HepG2 (cell line): Measurements from ENCODE around the gene STX1B. TPM values are rescaled to one million over a fixed set of nuclear protein-coding genes. Genes with fewer than 3 reads are reported as not detected.
A peak's percentile ranks its signal among the peaks of the same experiment; 100 is the strongest.

Experiments
- FOXK1 ChIP-seq: sonication (generic); formaldehyde crosslinking; IDR thresholded peaks from 2 replicates; pipeline ENCODE4 v1.4.0; 2020; ENCODE audit warnings: low read depth, missing genetic modification reagents, borderline replicate concordance
- HOXA3 ChIP-seq: sonication (generic); formaldehyde crosslinking; IDR thresholded peaks from 2 replicates; pipeline ENCODE4 v1.5.0; 2020; ENCODE audit warnings: missing genetic modification reagents
- NFKB2 ChIP-seq: sonication (generic); formaldehyde crosslinking; IDR thresholded peaks from 2 replicates; pipeline ENCODE4 v1.4.0; 2020; ENCODE audit warnings: missing genetic modification reagents, borderline replicate concordance
- SRSF1 ChIP-seq: fragments of 200-400 bp; formaldehyde crosslinking; optimal IDR thresholded peaks from 2 replicates; pipeline ENCODE3; 2017; ENCODE audit warnings: mild to moderate bottlenecking, low read depth, low read length, moderate library complexity
- ZFP41 ChIP-seq: sonication (generic); formaldehyde crosslinking; IDR thresholded peaks from 2 replicates; pipeline ENCODE4 v1.4.0; 2020; ENCODE audit warnings: mild to moderate bottlenecking, missing genetic modification reagents, borderline replicate concordance
- ZNF3 ChIP-seq: IDR thresholded peaks from 2 replicates; pipeline ENCODE4 v1.7.0; 2017; ENCODE audit warnings: inconsistent platforms
- ZNF44 ChIP-seq: sonication (generic); formaldehyde crosslinking; IDR thresholded peaks from 2 replicates; pipeline ENCODE4 v1.5.1; 2020; ENCODE audit warnings: mild to moderate bottlenecking, missing genetic modification reagents
- ZNF441 ChIP-seq: sonication (generic); formaldehyde crosslinking; IDR thresholded peaks from 2 replicates; pipeline ENCODE4 v1.7.0; 2021; ENCODE audit warnings: missing genetic modification reagents, borderline replicate concordance
- ZNF552 ChIP-seq: sonication (generic); formaldehyde crosslinking; IDR thresholded peaks from 2 replicates; pipeline ENCODE4 v1.9.0; 2022; ENCODE audit warnings: missing genetic modification reagents, mild to moderate bottlenecking, borderline replicate concordance
- ZNF883 ChIP-seq: sonication (generic); formaldehyde crosslinking; IDR thresholded peaks from 2 replicates; pipeline ENCODE4 v1.5.1; 2020; ENCODE audit warnings: mild to moderate bottlenecking, missing genetic modification reagents; ENCODE audit errors: not compliant biosample characterization
- polyA plus RNA-seq, 8 experiments: library from polyadenylated mRNA; depleted of rRNA in 3 of 8; stranded (reverse) in 7 of 8; unstranded in 1 of 8; fragments of >200 nt; fragmentation: Illumina TruSeq in 4 of 8; extraction: Trizol in 4 of 8; gene quantifications; 2 replicates each; pipeline versions ENCODE4 v1.2.1 to v1.2.3, GENCODE V29; 2011 to 2016; ENCODE audit warnings: low read depth in 4 of 8, missing spikeins in 1 of 8, mixed read lengths in 1 of 8; ENCODE audit not compliant: insufficient read depth in 1 of 8
- total RNA-seq, 5 experiments: library from RNA; depleted of rRNA; stranded (reverse); fragments of >200 nt; fragmentation: Illumina TruSeq; extraction: Trizol; gene quantifications; 2 replicates each; pipeline ENCODE4 v1.2.3, GENCODE V29; 2016; ENCODE audit warnings: low read depth in 1 of 5
- TF ChIP-seq, protein P1 (sequence below): sonication (generic); formaldehyde crosslinking; IDR thresholded peaks from 2 replicates; pipeline ENCODE4 v1.4.0; 2020; ENCODE audit warnings: missing genetic modification reagents, borderline replicate concordance
- TF ChIP-seq, protein P2 (sequence below): sonication (generic); formaldehyde crosslinking; conservative IDR thresholded peaks from 2 replicates; pipeline ENCODE4 v1.8.0; 2022; ENCODE audit warnings: mild to moderate bottlenecking, moderate library complexity, missing genetic modification reagents
- TF ChIP-seq, protein P3 (sequence below): sonication (generic); formaldehyde crosslinking; IDR thresholded peaks from 2 replicates; pipeline ENCODE4 v1.4.0; 2020; ENCODE audit warnings: mild to moderate bottlenecking, missing genetic modification reagents, borderline replicate concordance
- TF ChIP-seq, protein P4 (sequence below): sonication (generic); formaldehyde crosslinking; IDR thresholded peaks from 2 replicates; pipeline ENCODE4 v1.4.0; 2020; ENCODE audit warnings: missing genetic modification reagents

STX1B gene
- total and polyA plus RNA-seq, 2 of the 13 experiments (the other 11 are each of a cell fraction or from before 2014, with no cell fraction given): 2.1 to 3.0 TPM

DNA sequence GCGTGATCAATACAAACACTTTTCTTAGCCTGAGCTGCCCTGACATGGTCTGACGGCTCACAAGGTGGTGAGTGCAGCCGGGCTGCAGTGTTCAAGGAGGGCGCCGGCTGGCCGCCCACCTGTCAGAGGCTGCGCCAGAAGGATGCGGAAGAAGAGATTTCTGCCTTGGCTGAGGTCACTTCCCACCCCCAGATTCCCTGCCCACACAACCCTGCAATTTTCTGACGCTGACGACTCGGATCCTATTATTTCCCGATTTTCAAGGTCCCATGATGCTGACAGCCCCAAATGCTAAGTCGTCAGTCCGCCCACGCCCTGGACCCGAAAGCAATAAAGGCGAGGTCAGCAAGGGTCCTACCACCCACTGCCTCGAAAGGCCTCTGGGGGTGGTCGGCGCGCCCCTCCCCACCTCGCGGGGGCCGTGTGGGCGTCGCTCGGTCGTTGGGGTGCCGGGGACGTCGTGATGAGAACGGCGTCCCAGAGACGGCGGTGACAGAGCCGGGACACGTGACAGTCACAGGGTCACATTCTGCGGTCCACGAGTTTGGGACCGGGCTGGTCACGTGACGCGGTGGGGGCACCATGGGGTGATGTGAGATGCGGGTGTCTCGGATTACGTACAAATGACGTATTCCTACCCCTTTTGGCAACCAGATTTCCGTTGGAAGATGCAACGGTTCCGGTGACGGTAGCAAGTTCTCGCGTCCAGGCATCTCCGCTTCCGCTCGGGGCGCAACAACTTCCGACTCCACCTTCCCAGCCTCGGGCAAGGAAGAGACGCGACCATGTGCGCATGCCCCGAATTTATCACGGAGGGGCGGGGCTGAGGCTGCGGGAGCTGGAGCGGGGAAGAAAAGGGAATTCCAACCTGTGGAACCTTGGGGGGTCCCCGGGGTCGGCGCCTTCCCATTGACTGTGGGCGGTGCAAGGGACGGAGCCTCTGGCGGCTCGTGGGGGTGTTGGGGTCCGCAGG is 22.6 kb upstream of the STX1B start, which contains the start of gene STX4 (continued):
- TF ChIP-seq, protein P1, sequence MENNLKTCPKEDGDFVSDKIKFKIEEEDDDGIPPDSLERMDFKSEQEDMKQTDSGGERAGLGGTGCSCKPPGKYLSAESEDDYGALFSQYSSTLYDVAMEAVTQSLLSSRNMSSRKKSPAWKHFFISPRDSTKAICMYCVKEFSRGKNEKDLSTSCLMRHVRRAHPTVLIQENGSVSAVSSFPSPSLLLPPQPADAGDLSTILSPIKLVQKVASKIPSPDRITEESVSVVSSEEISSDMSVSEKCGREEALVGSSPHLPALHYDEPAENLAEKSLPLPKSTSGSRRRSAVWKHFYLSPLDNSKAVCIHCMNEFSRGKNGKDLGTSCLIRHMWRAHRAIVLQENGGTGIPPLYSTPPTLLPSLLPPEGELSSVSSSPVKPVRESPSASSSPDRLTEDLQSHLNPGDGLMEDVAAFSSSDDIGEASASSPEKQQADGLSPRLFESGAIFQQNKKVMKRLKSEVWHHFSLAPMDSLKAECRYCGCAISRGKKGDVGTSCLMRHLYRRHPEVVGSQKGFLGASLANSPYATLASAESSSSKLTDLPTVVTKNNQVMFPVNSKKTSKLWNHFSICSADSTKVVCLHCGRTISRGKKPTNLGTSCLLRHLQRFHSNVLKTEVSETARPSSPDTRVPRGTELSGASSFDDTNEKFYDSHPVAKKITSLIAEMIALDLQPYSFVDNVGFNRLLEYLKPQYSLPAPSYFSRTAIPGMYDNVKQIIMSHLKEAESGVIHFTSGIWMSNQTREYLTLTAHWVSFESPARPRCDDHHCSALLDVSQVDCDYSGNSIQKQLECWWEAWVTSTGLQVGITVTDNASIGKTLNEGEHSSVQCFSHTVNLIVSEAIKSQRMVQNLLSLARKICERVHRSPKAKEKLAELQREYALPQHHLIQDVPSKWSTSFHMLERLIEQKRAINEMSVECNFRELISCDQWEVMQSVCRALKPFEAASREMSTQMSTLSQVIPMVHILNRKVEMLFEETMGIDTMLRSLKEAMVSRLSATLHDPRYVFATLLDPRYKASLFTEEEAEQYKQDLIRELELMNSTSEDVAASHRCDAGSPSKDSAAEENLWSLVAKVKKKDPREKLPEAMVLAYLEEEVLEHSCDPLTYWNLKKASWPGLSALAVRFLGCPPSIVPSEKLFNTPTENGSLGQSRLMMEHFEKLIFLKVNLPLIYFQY: no peak
- TF ChIP-seq NFKB2 (CRISPR knock-in tag) (peak; percentile 85), ZNF3 (CRISPR knock-in tag) (no peak), ZNF44 (CRISPR knock-in tag) (peak; percentile 97), SRSF1 (peak; percentile 93), ZNF441 (CRISPR knock-in tag) (peak; percentile 60; the same call in 1 of the 2 replicates), ZNF552 (peak; percentile 94), ZFP41 (CRISPR knock-in tag) (peak; percentile 48; the same call in 1 of the 2 replicates), ZNF883 (CRISPR knock-in tag) (peak; percentile 99), FOXK1 (CRISPR knock-in tag) (peak; percentile 82; the same call in 1 of the 2 replicates), HOXA3 (CRISPR knock-in tag) (peak; percentile 100)
- TF ChIP-seq, protein P2, sequence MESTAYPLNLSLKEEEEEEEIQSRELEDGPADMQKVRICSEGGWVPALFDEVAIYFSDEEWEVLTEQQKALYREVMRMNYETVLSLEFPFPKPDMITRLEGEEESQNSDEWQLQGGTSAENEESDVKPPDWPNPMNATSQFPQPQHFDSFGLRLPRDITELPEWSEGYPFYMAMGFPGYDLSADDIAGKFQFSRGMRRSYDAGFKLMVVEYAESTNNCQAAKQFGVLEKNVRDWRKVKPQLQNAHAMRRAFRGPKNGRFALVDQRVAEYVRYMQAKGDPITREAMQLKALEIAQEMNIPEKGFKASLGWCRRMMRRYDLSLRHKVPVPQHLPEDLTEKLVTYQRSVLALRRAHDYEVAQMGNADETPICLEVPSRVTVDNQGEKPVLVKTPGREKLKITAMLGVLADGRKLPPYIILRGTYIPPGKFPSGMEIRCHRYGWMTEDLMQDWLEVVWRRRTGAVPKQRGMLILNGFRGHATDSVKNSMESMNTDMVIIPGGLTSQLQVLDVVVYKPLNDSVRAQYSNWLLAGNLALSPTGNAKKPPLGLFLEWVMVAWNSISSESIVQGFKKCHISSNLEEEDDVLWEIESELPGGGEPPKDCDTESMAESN (CRISPR knock-in tag): peak; percentile 94; the same call in 1 of the 2 replicates
- TF ChIP-seq, protein P3, sequence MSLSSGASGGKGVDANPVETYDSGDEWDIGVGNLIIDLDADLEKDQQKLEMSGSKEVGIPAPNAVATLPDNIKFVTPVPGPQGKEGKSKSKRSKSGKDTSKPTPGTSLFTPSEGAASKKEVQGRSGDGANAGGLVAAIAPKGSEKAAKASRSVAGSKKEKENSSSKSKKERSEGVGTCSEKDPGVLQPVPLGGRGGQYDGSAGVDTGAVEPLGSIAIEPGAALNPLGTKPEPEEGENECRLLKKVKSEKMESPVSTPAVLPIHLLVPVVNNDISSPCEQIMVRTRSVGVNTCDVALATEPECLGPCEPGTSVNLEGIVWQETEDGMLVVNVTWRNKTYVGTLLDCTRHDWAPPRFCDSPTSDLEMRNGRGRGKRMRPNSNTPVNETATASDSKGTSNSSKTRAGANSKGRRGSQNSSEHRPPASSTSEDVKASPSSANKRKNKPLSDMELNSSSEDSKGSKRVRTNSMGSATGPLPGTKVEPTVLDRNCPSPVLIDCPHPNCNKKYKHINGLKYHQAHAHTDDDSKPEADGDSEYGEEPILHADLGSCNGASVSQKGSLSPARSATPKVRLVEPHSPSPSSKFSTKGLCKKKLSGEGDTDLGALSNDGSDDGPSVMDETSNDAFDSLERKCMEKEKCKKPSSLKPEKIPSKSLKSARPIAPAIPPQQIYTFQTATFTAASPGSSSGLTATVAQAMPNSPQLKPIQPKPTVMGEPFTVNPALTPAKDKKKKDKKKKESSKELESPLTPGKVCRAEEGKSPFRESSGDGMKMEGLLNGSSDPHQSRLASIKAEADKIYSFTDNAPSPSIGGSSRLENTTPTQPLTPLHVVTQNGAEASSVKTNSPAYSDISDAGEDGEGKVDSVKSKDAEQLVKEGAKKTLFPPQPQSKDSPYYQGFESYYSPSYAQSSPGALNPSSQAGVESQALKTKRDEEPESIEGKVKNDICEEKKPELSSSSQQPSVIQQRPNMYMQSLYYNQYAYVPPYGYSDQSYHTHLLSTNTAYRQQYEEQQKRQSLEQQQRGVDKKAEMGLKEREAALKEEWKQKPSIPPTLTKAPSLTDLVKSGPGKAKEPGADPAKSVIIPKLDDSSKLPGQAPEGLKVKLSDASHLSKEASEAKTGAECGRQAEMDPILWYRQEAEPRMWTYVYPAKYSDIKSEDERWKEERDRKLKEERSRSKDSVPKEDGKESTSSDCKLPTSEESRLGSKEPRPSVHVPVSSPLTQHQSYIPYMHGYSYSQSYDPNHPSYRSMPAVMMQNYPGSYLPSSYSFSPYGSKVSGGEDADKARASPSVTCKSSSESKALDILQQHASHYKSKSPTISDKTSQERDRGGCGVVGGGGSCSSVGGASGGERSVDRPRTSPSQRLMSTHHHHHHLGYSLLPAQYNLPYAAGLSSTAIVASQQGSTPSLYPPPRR (CRISPR knock-in tag): no peak
- TF ChIP-seq, protein P4, sequence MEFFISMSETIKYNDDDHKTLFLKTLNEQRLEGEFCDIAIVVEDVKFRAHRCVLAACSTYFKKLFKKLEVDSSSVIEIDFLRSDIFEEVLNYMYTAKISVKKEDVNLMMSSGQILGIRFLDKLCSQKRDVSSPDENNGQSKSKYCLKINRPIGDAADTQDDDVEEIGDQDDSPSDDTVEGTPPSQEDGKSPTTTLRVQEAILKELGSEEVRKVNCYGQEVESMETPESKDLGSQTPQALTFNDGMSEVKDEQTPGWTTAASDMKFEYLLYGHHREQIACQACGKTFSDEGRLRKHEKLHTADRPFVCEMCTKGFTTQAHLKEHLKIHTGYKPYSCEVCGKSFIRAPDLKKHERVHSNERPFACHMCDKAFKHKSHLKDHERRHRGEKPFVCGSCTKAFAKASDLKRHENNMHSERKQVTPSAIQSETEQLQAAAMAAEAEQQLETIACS: no peak; the same call in 1 of the 2 replicates
